GM19351 (cell line): Measurements from ENCODE around the gene PRTFDC1.

Experiments used
- ATAC-seq: cut with Tn5 transposase; IDR thresholded peaks from one replicate; pipeline ENCODE4 v1.9.1; 2021; ENCODE audit warnings: mild to moderate bottlenecking, moderate library complexity; ENCODE audit not compliant: unreplicated experiment

The PRTFDC1 gene

DNA sequence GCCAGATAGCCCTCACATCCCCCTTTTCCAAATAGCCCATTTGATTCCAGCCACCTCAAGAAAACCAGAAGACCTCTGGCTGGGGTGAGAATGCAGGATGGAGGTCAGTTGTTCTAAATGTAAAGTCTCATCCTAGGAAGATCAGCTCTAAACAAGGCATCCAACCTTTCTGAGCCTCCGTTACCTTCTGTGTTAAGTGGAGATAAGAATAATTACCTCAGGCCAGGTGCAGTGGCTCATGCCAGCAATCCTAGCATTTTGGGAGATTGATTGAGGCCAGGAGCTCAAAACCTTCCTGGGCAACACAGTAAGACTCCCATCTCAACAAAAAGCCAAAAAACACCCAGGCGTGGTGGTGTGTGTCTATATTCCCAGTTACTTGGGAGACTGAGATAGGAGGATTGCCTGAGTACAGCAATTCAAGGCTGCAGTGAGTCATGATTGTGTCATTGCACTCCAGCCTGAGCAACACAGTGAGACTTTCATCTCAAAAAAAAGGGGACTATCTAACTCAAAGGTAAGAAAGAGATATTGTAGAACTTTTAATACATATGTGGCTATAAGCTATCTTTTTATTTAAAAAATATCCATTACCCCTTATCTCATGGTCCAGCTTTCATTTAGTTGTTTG lies 43.5 kb downstream of the PRTFDC1 start:
- no peak for ATAC-seq

DNA sequence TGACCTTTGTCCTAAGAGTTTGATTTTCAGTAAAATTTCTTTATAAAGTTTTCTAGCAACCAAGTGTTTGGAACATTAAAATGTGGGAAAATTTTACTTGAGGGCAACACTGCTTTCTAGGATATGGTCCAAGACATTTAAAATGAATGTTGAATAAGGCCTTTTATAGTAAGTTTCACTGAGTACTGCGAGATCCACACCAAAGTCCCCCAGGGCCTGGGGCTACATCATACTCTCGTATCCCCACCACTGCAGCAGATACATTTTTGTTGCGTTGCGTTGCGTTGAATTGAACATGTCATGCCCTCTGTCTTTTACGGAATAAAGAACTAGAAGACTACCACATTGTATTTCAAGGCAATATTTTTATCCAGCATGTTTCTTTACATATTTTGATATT lies 44.5 kb downstream of the PRTFDC1 start:
- no peak for ATAC-seq

DNA sequence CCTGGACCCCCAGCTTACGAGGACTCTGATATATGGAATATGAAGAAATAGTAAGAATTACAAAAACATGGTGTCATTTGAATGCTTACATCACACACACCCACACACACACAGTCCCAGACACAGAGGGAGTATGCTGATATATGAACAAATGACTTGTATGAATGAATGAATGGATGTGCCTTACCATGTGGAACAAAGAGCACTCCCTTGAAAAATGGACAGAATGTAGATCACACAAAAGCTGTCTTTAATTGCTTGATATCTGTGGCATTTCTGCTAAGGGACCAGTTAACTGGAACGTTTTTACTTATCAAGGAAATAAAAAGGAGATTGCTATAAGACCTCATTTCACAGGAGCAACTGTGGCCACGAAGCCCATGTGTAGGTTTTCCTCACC lies 46.0 kb downstream of the PRTFDC1 start:
- no peak for ATAC-seq

DNA sequence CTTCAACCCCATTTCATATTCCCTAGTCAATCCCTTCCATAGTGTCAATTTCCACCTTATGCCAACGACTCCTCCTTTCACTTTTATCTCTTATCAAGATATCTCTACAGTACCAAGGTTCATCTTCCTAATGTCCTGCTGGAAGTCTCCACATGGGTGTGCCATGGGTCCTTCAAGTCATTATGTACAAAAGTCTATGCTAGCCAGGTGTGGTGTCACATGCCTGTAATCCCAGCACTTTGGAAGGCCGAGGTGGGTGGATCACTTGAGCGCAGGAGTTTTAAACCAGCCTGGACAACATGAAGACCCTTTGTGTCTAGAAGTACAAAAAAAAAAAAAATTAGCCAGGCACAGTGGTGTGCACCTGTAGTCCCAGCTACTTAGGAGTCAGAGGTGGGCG lies 47.6 kb downstream of the PRTFDC1 start:
- no peak for ATAC-seq

DNA sequence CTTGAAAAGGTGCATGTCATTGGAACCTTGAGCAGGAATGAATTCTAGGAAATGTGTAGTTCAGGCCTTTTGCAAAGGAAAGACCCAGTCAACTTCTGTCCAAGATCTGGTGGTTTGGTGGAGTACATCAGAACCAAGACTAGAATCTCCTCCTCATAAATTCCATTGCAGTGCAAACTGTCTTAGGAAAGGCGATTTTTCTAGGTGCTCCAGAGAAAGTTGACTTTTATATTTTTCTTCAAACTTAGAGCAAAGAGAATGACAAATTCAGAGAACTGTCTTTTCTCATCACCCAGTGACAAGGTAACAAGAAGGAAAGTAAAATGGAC lies 50.0 kb downstream of the PRTFDC1 start:
- no peak for ATAC-seq

DNA sequence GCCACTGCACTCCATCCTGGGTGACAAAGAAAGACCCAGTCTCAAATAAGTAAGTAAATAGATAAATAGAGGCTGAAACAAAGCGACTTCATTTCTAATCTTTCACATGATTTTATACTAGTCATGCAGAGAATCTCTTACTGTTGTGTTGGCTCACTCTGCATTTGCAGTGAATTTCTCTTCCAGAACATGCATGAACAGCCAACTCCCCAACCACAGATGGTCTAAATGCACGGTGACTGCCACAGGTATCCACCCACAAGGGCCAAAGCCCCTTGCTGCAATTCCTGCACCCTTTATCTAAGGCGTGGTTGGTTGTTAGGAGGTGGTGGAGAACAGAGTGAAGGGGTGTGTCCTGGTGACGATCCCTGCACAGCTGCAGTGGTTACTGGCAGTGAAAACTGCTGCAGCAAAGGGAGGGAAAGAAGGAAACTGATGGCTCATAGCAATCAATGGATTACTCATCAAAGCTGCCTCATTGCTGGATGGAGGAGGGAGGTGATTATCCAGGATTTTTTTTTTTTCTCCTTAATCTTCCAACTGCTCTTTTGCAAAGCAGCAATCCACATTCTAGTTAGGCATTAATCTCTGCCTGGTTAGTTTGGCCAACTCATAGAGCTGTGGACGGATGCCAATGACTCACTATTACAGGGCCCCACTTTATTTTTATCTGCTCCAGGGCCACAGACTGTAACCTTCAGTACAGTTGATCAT lies 50.6 kb downstream of the PRTFDC1 start:
- ATAC-seq, result peak; percentile 28

DNA sequence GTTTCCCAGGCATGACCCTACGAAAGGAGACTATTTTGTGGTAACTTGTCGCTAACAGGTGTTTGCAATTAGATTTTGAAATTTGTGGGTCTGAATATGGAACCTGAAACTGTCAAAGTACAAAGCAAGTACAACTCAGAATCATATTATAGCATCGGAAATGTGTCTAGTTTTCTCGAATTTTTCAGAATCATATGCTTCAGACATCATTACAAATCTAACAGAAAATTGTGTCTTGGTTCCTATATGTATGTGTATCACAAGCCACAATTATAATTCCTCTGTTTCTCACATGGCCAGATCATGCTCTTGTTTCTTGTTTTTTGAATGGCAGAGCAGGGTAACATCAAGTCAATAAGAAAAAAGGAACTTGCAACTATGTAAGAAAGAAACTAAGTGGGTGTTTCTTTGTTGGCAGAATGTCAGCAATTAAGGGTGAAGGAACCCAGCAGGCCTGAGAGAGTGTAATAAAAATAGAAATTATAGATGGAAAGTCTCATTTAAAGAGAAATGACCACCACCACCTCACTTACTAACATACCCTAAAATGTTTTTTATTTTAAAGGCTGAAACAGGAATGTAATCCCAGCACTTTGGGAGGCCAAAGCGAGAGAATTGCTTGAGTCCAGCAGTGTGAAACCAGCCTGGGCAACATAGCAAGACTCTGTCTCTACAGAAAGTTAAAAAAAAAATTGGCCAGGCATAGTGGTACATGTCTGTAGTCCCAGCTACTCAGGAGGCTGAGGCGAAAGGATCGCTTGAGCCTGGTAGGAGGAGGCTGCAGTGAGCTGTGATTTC lies 51.3 kb downstream of the PRTFDC1 start:
- ATAC-seq, result peak; percentile 79

DNA sequence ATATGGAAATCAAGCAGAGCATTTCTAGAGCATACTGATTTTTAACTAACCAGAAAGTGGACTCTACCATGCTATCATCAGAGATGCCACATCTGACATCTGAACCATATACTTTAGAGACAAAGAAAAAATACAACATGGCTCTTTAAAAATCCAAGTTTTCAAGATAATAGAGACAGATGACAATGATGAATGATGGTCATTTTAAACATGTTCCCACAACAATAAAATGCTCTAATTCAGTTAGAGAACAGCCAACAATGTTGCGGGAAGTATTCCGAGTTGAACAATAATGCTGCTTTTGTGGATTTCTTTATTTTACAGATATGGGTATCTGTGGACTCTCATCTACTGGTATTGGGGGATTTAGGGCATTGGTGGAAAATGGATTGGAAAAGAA lies 52.8 kb downstream of the PRTFDC1 start:
- ATAC-seq, result no peak

DNA sequence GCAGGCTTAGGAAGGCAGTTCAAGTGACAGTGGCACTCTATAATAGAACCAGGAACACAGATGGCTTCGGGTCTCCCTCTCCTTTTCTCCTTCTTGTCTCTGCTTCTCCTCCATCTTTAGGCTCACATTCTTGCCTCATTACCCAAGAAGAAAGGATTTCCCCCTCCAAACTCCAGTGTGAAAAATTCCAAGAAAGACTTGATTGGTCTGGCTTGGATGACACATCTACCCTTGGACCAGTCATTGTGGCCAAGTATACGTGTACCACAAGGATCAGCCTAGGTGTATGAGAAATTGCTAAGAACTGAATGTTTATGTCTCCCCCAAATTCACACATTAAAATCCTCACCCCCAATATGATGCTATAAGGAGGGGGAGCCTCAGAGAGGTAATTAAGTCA lies 53.9 kb downstream of the PRTFDC1 start:
- ATAC-seq, result no peak

DNA sequence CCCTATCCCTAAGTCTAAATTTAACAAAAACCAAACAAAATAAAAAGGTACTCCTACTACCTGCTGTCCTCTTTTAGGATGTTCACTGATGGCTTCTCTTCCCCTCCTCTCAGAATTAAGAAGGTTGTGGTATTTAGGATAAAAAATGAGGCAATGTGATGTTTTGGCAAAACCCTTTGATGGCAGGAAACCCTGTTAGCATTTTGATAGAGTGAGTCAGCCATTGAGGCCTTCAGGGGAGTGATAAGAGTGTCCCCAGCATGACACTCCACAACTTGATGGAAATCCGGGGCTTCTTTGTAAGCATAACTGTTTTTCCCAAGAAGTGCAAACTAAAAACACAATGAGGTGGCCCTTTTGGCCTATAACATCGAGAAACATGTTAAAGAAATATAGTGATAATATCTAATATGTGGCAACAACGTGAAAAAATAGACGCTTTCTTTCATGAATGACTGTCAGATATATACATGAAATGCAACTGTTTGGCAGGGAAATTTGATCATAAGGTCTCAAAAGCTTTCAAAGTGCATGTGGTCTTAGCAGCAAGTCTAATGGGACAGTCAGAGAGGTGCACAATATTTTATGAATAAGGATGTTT lies 55.0 kb downstream of the PRTFDC1 start:
- ATAC-seq, result no peak

DNA sequence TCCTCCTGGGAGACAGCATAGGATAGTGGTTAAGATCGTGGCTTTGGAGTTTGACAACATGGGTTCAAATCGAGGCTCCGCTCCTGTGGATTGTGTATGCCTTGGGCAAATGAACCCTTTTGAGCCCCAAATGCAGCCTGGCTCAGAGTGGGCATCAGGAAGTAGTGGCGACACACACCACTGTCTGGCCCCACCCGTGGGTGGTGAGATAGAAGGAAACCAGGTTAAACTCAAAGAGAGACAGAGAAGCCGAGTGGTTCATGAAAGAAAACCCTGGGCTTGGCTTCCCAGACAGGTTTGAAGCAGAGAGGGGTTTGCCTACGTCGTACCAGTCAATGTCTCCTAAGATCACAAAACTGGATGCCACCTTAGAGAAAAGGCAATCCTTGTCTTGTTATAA lies 57.7 kb downstream of the PRTFDC1 start:
- ATAC-seq, result no peak

DNA sequence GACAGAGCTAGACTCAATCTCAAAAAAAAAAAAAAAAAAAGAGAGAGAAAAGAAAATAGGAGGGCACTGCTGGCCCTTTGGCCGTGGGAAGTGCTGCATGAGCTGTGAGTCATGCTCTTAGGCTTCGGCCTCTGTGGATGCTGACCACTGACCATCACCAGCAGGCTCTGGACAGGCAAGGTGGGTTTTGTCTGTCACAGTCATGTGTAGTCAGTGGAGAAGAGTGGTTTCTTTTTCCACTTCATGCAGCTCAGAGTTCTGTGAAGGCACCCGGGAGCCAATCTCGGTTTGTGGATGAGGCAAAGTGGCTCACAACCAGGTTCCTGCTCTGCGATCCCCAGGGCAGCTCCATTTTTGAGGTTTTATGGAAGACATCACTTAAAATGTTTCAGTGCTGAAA lies 58.1 kb downstream of the PRTFDC1 start:
- ATAC-seq, result no peak

DNA sequence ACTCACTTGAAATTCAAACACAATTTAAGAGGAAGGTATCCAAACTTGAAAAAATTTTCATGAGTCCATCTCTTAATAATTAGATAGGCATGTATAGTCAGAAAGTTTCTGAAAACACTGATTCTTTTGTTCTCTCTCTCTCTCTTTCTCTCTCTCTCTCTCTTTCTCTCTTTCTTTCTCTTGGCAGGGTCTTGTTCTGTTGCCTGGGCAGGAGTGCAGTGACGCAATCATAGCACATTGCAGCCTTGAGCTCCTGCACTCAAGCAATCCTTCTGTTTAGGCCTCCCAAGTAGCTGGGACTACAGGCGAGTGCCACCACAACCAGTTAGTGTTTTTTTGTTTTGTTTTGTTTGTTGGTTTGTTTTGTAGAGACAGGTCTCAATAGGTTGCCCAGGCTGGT lies 59.3 kb downstream of the PRTFDC1 start:
- no peak for ATAC-seq

DNA sequence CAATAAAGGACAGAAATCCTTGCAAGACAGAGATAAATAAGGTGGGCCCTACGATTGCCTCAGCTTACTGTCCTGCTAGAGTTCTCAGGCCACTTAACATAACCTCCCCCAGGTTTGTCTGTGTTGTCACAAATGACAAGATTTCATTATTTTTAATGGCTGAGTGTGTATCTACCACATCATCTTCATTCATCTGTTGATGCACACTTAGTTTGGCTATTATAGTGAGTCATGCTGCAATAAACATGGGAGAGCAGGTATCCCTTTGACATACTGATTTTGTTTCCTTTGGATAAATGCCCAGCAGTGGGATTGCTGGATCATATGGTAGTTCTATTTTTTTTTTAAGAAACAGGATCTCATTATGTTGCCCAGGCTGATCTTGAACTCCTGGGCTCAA lies 60.6 kb downstream of the PRTFDC1 start:
- no peak for ATAC-seq

DNA sequence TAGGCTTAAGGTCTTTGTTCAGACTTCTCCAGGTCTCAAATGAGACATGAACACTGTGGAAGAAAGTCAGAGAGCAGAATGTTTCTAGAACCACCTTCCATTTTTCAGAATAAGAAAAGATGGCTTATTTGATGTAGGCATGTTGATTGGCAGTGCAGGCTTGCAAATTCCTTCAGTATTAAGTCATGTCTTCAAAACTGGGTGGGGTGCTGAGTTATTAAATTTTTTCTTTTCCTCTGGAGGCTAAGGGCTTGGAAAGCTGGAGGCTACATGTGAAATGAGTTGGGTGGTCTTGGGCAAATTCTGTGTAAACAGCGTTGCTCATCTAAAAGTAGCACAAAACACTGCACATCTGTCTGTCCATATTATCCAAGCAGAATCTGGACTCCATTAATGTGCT lies 62.8 kb downstream of the PRTFDC1 start:
- no peak for ATAC-seq

DNA sequence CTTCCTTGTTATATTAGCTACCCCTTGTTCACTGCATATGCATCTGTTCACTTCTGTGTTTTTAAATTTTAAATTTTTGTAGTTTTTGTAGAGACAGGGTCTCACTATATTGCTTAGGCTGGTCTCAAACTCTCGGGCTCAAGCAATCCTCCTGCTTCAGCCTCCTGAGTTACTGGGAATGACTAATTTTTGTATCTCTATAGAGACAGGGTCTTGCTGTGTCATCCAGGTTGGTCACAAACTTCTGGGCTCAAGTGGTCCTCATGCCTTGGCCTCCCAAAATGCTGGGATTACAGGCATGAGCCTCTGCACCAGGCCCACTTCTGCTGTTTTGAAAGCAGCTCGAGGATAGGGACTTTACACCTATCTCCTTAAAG lies 64.6 kb downstream of the PRTFDC1 start:
- ATAC-seq, result peak; percentile 15

DNA sequence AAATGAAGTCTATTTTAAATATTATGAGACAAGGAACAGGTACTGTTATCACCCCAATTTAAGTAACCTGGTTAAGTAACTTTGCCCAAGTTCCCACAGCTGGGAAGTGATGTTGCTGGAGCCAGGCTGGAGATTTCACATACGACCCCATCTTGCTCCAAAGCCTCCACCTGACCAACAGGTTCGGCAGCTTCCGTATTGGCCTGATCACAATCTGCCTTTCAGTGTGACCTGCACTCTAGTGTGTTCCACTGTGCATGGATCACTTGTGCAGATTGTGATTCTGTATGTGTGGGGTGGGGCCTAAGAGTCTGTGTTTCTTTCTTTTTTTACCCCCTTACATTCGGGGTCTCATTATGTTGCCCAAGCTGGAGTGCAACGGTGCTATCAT lies 66.1 kb downstream of the PRTFDC1 start:
- ATAC-seq, result no peak

DNA sequence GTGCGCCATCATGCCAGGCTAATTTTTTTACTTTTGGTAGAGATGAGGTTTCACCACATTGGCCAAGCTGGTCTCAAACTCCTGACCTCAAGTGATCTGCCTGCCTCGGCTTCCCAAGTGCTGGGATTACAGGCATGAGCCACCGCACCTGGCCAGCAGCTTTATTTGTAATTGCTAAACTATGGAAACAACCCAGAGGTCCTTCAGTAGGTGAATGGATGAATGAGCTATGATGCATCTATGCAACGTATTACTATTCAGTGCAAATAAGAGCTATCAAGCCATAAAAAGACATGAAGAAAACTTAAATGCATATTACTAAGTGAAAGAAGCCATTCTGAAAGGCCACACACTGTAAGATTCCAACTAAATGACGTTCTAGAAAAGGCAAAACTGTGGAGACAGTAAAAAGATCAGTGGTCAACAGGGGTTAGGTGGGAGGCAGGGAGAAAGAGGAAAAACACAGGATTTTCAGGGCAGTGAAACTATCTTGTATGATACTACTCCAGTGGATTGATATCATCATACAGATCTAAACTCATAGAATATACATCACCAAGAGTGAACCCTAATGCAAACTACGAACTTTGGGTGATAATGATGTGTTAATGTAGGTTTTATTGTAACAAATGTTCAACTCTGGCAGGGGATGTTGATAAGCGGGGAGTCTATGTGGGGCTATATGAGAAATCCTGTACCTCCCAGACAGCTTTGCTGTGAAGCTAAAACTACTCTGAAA lies 66.7 kb downstream of the PRTFDC1 start:
- ATAC-seq, result no peak

DNA sequence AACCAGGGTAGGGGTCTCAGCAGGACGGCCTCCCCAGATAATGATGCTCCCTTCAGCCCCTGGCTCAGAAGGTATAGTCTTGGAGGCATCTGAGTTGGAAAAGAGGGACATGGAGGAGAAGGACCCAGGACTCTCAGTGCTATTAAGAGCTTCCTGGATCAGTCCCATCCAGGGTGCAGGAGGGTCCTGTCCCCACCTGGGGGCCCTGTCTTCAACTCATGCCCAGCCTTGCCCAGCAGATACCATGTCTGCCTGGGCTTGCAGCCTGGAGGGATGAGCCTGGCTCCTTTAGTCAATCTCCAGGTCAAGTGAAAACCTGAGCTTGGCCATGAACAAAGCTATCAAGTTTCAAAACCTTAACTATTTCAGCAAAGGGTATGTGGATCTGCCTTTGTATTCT lies 67.6 kb downstream of the PRTFDC1 start:
- no peak for ATAC-seq

DNA sequence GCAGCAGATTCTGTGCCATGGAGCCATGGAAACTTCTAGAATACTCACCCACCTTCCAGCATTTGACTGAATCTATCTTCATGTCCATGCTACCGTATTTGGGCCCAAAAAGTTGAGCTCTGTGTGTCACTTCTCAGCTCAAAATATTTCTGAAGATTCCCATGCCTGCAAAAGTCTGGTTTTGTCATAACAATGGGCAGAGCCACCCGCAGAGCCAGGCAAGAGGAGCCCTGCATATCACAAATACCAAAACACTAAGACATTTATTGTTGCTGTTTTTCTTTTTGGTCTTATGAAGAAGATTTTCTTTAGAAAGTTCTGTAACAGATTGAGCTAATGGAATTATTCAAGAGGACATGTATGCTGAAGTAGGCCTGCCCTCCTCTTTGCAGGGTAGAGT lies 68.1 kb downstream of the PRTFDC1 start:
- ATAC-seq, result no peak

DNA sequence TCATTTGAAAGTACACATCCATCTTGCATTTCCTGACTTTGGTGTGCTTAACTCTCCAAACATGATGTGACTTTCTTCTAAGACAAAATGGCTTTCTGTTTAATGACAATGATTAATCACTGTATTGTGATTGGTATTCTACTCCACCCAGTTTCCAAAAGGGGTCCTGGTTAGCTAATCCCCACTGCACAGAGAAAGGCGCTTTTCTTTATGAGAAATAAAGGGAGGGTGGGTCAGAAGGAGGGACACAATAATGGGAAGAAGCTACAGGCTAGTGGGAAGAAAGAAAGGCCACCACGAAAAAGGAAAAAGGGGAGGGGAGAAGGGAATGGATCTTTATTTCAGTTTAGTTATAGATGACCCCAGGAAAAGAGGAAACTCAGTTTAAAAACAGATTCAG lies 69.2 kb downstream of the PRTFDC1 start:
- no peak for ATAC-seq
